GM10266 (cell line): Measurements from ENCODE around the gene ADIPOR2.

ENCODE experiments used
- DNase-seq: peaks from one replicate; pipeline ENCODE4 v3.0.0; 2012; ENCODE audit errors: extremely low spot score
- TF ChIP-seq, protein P1 (sequence below): IDR thresholded peaks from 2 replicates; pipeline ENCODE4 v1.5.1; 2012; ENCODE audit warnings: mild to moderate bottlenecking, low read depth; ENCODE audit not compliant: control insufficient read depth, insufficient read depth; ENCODE audit errors: missing control alignments

ADIPOR2 gene

DNA sequence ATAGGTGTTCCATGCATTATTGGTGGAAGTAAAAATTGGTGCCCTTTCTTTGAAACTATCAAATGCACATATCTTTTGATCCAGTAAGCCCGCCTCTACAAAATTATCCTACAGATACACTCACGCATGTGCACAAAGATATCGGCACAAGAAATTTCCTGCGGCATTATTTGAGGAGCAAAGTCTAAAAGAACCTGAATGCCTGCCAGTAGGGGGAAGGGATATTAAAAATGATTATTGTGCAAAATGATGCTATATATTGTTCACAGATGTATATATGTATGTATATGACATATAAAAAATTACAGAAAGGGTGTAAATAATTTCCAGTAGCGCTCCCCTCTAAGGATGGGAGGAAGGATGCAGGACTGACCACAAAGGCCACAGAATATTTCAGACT is 24.7 kb upstream of the ADIPOR2 start:
- TF ChIP-seq, protein P1, sequence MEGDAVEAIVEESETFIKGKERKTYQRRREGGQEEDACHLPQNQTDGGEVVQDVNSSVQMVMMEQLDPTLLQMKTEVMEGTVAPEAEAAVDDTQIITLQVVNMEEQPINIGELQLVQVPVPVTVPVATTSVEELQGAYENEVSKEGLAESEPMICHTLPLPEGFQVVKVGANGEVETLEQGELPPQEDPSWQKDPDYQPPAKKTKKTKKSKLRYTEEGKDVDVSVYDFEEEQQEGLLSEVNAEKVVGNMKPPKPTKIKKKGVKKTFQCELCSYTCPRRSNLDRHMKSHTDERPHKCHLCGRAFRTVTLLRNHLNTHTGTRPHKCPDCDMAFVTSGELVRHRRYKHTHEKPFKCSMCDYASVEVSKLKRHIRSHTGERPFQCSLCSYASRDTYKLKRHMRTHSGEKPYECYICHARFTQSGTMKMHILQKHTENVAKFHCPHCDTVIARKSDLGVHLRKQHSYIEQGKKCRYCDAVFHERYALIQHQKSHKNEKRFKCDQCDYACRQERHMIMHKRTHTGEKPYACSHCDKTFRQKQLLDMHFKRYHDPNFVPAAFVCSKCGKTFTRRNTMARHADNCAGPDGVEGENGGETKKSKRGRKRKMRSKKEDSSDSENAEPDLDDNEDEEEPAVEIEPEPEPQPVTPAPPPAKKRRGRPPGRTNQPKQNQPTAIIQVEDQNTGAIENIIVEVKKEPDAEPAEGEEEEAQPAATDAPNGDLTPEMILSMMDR, result no peak
- no peak for DNase-seq

DNA sequence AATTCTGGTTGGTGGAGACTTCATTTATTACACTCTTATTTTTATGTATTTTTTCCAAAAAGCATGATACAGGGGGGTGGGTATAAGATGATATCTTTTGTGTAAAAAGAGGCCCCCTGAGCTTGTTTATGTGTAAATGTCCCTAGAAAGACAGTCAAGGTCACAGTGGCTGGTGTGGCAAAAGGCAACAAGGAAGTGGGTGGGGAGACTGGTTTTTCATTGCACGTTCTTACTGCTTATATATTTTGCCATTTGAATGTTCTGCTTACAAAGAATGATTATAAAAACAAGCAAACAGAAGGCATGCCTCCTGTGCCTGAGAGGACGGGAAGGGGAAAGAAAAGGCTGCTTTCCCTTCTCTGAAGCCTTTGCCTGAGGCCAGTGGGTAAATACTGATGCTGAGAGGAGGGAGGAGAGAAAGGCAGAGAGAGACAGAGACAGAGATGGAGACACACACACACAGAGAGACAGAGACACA is 24.1 kb upstream of the ADIPOR2 start:
- TF ChIP-seq, protein P1, result no peak
- DNase-seq, result no peak

DNA sequence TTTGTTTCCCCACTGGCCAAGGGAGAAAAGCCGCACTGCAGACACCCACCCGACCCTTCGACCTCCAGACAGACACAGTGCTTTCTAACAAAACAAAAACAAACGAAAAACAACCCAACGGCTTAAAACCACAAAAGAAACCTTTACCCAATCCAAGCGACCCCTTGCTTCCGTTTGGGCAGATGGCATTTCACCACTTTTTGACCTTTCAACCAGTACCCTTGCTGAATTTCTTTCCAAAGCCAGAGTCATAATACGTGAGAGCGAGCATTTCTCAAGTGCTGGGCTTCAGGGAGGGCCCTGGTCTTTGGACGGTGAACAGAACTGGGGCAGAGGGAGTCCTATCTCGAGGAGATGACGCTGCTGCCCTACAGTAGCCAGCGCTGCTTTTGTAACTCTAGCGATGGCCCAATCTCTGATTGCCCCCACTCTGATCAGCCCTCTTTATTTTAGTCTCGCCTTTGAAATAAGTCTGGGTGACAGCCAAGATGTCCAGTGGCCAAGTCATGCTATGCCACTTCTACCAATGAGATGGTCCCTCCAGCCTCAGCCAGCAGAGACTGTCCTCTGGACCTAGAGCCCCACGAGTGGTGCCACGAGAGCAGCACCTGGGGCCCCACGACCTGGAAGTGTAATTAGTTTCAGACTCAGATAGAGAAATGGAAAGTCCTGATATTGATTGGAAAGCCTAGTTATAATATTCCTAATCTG is 21.9 kb upstream of the ADIPOR2 start:
- no peak for DNase-seq
- TF ChIP-seq, protein P1, result no peak

DNA sequence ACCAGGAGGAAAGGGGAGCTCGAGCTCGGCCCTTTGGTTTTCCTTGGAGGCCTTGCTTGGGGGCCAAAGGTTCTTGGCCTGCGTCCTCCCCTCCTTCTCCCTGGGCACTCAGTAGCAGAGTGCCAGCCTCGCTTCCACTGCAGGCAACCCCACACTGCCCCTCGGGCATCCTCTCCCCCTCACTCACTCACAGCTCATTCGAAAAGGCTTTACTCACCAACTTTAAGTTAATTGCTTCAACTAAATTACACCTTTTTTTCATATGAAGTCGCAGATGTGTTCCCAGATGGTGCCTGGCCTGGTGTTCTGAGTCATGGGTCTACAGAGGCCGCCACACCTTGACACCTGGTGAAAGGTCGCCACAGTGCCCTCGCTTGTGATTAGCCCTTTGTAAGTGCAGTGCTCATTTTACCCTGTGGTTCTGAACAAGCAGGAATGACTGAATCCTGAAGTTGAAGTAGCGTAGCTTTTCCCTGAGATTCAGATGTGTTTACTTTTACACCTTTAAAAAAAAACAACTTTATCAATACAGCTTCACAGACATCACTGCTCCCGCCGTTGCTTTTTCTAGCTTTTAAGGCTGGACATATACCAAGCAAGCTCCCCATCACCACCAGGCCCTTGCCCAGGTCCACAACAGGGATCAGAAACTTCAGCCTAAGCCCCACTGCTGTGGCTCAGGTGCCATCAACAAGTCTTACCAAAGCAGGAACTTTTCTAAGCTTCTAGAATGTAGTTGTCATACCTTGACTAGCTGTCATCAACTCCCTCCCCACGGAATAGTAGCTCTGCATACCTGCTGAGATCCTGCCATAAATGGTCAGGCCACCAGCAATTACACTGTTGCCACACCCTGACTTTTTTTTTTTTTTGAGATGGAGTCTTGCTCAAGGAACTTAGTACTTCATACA is 20.3 kb upstream of the ADIPOR2 start:
- no peak for DNase-seq
- TF ChIP-seq, protein P1, result no peak

DNA sequence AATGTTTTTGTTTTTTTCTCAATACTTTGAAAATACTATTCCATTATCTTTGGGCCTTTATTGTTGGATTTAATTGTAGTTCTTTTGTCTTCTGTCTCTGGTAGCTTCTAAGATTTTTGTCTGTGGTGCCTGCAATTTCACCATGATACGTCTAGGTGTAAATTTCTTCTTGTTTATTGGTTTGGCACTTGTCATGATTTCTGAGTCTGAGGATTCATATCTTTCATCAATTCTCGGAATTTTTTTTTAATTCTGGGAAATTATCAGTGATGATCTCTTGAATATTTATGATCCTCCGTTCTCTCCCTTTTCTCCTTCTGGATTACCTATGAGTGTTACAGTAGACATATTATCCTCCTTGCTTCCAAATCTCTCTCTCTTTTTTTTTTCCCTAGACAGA is 14.8 kb upstream of the ADIPOR2 start:
- DNase-seq, result no peak
- TF ChIP-seq, protein P1, result no peak

DNA sequence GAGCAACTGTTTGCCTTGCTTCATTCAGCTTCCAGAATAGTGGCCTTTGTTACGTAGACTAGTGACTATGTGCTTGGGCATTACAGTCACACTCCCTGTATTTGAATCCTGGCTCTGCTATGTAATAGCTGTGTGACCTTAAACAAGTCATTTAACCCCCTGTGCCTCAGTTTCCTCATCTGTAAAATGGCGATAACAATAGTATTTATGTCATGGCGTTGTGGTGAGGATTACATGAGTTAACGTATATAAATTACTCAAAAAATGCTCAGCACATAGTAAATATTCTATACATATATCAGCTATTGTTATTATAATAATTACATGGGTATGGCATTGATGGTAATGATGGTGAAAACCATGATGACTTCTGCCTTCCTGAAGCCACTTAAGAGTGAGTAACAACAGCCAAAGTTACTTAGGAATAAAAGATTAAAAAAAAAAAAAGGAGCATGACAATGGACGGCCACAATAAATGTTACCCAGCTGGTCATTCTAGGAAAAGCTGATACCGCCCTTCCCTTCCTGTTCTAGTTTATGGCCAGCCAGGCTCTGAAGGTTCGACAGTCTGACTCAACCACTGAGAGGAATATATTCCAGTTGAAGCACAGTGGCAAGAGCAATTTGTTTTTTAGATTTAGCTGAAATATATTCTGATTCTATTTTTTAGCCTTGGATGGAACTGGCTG is 9.9 kb upstream of the ADIPOR2 start:
- no peak for DNase-seq
- TF ChIP-seq, protein P1, result no peak
